ENCODE data around the gene SLC9A5. TPM values are rescaled to one million over a fixed set of nuclear protein-coding genes. Genes with fewer than 3 reads are reported as not detected.

The SLC9A5 gene
- total and polyA plus RNA-seq, 9 of the 15 experiments (the other 6 are each of a cell fraction or from before 2014, with no cell fraction given), result 0.06 to 3.1 (median 1.2) TPM

DNA sequence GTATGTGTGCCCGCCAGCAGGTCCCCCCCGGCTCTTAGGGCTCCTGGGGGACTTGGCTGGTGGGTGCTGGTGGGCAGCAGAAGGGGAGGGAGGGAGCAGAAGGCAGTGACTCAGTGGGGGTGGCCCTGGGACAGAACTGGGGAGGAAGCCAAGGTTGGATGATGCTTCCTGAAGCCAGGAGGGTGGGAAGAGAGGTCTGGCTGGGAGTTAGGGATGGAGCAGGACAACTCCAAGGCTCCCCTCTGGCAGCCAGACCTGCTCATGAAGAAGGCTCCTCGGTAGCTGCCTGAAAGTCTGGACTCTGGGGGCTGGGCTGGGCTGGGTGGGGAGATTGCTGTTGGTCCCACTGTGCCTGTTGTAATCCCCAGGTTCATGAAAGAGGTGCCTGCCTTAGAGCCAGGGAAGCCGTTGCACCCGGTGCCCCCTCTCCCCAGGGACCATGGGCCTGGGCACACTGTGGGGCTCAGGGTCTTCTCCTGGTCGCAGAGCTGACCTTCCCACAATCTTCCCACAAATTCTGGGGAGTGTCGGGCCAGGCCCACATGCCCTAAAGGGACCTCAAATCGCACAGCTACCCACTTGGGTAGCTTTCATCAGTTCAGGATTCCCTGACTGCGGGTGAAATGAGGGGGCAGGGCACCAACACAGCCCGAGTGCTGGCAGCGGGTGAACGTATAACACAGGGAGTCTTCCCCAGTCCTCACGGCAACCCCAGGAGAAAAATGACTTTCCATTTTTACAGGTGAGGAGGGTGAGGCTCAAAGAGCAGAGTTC, 29.4 kb downstream of the SLC9A5 start (continued):
- TF ChIP-seq, protein P1, sequence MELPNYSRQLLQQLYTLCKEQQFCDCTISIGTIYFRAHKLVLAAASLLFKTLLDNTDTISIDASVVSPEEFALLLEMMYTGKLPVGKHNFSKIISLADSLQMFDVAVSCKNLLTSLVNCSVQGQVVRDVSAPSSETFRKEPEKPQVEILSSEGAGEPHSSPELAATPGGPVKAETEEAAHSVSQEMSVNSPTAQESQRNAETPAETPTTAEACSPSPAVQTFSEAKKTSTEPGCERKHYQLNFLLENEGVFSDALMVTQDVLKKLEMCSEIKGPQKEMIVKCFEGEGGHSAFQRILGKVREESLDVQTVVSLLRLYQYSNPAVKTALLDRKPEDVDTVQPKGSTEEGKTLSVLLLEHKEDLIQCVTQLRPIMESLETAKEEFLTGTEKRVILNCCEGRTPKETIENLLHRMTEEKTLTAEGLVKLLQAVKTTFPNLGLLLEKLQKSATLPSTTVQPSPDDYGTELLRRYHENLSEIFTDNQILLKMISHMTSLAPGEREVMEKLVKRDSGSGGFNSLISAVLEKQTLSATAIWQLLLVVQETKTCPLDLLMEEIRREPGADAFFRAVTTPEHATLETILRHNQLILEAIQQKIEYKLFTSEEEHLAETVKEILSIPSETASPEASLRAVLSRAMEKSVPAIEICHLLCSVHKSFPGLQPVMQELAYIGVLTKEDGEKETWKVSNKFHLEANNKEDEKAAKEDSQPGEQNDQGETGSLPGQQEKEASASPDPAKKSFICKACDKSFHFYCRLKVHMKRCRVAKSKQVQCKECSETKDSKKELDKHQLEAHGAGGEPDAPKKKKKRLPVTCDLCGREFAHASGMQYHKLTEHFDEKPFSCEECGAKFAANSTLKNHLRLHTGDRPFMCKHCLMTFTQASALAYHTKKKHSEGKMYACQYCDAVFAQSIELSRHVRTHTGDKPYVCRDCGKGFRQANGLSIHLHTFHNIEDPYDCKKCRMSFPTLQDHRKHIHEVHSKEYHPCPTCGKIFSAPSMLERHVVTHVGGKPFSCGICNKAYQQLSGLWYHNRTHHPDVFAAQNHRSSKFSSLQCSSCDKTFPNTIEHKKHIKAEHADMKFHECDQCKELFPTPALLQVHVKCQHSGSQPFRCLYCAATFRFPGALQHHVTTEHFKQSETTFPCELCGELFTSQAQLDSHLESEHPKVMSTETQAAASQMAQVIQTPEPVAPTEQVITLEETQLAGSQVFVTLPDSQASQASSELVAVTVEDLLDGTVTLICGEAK (IDR thresholded peaks at IDR 0.05), result 0 out of 2 replicates have a peak, but pooled peaks have one; percentile 32
- TF ChIP-seq, protein P1 (CRISPR knock-in tag; IDR thresholded peaks at IDR 0.05), result no peak
- no peak for TF ChIP-seq NFIX (CRISPR knock-in tag; IDR thresholded peaks at IDR 0.05; ENCODE audit: low read depth)
- TF ChIP-seq, protein P2, sequence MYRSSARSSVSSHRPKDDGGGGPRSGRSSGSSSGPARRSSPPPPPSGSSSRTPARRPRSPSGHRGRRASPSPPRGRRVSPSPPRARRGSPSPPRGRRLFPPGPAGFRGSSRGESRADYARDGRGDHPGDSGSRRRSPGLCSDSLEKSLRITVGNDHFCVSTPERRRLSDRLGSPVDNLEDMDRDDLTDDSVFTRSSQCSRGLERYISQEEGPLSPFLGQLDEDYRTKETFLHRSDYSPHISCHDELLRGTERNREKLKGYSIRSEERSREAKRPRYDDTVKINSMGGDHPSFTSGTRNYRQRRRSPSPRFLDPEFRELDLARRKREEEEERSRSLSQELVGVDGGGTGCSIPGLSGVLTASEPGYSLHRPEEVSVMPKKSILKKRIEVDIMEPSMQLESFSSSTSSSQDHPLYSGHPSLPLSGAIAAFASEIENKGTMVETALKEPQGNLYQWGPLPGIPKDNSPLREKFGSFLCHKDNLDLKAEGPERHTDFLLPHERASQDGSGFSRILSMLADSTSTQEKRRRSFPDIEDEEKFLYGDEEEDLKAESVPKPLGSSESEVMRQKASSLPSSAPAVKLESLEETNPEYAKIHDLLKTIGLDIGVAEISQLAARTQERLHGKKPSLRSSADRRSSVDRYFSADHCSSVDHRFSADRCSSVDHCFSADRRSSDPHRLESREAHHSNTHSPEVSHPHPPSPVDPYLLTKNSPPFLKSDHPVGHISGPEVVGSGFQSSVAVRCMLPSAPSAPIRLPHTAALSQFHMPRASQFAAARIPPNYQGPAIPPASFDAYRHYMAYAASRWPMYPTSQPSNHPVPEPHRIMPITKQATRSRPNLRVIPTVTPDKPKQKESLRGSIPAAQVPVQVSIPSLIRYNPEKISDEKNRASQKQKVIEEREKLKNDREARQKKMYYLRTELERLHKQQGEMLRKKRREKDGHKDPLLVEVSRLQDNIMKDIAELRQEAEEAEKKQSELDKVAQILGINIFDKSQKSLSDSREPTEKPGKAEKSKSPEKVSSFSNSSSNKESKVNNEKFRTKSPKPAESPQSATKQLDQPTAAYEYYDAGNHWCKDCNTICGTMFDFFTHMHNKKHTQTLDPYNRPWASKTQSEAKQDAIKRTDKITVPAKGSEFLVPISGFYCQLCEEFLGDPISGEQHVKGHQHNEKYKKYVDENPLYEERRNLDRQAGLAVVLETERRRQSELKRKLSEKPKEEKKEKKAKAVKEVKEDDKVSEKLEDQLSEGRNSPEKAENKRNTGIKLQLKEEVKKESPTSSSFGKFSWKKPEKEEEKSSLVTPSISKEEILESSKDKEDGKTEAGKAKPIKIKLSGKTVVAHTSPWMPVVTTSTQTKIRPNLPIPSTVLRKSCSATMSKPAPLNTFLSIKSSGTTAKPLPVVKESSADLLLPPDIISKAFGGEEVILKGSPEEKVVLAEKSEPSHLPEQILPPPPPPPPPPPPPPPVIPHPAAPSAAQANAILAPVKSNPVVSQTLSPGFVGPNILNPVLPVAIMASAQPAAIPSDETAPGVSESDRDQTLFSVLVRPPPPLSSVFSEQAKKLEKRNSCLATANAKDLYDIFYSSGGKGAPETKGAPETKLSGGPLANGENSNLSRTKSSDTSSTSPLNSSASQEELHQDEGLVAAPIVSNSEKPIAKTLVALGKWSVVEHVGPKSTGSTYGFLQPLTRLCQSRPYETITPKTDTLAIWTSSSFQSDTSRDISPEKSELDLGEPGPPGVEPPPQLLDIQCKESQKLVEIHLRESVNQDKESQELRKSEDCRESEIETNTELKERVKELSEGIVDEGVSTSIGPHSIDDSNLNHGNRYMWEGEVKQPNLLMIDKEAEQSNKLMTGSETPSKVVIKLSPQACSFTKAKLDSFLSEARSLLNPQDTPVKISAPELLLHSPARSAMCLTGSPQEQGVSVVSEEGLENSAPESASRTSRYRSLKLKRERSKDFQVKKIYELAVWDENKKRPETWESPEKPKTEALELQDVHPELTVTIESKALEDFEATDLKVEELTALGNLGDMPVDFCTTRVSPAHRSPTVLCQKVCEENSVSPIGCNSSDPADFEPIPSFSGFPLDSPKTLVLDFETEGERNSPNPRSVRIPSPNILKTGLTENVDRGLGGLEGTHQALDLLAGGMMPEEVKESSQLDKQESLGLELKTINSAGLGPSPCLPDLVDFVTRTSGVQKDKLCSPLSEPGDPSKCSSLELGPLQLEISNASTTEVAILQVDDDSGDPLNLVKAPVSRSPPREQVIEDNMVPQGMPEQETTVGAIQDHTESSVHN (IDR thresholded peaks at IDR 0.05; ENCODE audit: borderline replicate concordance in 1 of 2, low read depth in 1 of 2), result no peak
- TF ChIP-seq, protein P3, sequence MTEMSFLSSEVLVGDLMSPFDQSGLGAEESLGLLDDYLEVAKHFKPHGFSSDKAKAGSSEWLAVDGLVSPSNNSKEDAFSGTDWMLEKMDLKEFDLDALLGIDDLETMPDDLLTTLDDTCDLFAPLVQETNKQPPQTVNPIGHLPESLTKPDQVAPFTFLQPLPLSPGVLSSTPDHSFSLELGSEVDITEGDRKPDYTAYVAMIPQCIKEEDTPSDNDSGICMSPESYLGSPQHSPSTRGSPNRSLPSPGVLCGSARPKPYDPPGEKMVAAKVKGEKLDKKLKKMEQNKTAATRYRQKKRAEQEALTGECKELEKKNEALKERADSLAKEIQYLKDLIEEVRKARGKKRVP (CRISPR knock-in tag; IDR thresholded peaks at IDR 0.05), result no peak
- TF ChIP-seq GABPB1 (CRISPR knock-in tag; IDR thresholded peaks at IDR 0.05), result no peak
- no peak for TF ChIP-seq ILK (tag; IDR thresholded peaks at IDR 0.05; ENCODE audit: borderline replicate concordance, low read depth)

Measured in K562 (cell line).